Activated naive CD4-positive, alpha-beta T cell (primary cell): Measurements from ENCODE around the gene ORAI1.
"Not testable (repeated sequence)": the region's sequence is repeated elsewhere in the genome, so short reads cannot be mapped to it uniquely, and the experiment has no call there.

Experiments used
- DNase-seq, 4 experiments: peaks; one replicate each; lab custom pipeline; 2025; lab: John Stamatoyannopoulos, UW

The ORAI1 gene

DNA sequence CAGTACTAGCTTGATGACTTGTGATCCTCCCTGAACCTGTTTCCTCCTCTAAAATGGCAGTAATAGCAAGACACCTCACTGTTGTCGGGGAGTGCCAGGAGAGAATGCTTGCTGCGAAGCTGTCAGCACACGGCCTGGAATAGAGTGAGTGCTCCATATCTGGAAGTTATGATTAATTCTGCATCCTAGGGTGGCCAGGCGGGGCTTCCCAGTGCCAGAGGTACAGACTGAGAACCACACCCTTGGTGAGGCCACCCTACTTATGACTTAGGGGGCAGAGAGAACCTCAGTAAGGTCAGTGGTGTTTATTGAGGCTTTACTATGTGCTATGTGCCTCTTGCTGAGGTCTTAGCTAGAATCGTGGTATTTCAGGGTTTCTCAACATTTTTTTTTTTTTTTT, 23.0 kb downstream of the ORAI1 start:
- no peak for DNase-seq

DNA sequence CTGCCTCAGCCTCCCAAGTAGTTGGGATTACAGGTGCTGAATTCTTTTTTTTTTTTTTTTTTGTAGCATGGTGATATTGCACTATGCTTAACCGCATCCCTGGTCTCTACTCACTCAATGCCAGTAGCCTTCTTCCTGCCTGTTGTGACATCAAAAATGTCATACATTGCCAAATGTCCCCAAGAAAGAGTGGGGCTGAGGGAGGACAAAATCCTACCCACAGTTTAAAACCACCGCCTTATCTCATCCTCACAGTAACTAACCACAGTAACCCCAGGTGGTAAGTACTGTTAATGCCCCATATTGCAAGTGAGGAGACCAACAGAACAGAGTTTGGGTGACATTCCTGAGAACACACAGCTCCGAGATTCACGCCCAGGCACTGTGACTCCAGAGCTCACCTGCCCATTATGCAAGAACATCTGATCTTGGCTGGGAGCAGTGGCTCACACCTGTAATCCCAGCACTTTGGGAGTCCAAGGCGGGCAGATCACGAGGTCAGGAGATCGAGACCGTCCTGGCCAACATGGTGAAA, 23.6 kb downstream of the ORAI1 start:
- DNase-seq = no peak

DNA sequence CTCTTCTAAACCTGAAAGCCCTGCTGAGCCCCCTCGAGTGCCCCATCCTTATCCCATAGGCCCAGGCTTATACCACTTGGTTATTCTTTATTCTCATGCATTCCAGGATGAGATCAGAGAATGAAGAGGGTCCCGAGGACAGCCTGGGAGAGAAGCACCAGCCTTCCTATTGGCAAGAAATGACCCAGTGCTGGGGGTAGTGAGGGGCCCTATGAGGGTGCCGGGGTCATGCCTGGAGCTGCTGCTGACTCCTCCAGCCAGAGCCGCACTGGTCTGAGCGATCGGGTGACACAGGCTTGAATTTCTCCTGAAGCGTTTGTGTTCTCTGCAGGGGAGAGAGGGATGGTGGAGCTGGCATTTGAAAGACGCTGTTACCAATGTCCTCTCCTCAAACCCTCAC, 25.0 kb downstream of the ORAI1 start:
- DNase-seq = no peak

DNA sequence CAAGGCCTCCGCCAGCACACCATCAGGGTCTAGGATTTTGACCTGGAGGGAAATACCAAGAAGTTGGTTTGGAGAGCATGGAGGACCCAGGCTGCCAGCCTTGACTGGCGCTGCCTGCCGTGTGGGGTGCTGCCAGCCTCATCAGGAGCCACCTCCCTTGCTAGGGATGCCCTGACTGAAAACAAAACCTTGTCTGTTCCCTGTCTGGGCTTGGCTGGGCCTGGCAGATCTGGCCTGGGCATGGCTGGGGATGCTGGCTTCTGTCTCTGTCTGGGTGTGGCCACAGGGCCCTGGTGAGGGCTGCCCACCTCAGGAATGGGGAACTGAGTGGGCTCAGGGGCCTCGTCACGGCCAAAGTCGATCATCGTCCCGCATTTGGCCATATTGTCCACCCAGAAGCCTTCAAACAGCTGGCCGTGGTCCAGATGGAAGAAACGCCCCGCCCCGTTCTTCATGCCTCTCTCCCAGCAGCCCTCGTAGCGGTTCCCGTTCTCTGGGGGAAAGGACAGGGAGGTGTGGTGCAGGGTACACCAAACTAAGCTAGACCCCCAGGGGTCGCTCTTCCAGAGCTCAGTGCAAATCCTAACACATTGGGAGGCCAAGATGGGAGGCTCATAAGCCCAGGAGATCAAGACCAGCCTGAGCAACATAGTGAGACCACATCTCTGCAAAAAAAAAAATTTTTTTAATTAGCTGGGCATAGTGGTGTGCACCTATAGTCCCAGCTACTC, 26.6 kb downstream of the ORAI1 start:
- DNase-seq = no peak

DNA sequence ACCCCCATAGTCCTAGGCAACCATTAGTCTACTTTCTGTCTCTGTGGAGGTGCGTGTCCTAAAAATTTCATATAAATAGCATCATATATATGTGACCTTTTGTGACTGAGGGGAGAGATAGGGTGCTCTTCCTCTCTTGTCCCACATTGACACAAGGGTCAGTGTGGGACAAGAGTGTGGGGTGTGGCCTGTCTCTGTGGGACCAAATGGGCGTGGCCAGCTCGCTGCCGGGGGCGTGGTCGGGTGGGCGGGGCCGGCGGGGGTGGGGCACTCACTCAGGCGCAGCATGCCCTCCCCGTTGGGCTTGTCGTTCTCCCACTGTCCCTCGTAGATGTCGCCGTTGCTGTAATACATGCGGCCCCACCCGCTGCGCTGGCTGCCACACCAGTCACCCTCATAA, 27.7 kb downstream of the ORAI1 start:
- no peak for DNase-seq

DNA sequence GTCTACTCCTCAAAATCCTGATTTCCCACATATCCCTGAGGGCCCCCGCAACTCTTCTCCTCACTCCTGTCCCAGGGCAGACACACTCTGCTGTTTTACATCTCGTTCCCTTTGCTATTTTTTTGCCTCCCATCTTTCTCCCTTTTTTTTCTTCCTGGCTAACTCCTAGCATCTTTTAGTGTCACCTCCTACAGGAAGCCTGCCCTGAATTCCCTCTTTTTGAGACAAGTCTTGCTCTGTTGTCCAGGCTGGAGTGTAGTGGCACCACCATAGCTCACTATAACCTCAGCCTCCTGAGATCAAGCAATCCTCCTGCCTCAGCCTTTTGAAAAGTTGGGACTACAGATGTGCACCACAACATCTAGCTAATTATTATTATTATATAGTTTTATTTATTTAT, 29.8 kb downstream of the ORAI1 start:
- no peak for DNase-seq

DNA sequence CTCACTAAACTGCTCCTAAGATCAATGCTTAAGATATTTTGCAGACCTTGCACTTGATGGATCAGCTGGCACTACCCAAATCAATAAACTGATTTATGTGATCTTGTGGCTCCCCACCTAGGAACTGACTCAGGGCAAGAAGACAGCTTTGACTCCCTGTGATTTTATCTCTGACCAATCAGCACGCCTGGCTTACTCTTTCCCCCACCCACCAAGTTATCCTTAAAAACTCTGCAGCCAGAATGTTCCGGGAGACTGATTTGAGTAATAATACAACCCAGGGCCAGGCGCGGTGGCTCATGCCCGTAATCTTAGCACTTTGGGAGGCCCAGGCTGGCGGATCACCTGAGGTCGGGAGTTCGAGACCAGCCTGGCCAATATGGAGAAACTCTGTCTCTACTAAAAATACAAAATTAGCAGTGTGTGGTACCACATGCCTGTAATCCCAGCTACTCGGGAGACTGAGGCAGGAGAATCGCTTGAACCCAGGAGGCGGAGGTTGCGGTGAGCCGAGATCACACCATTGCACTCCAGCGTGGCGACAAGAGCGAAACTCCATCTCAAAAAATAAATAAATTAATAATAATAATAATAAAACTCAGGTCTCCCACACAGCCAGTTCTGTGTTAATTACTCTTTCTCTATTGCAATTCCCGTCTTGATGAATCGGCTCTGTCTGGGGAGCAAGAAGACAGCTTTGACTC, 31.1 kb downstream of the ORAI1 start:
- no peak for DNase-seq

DNA sequence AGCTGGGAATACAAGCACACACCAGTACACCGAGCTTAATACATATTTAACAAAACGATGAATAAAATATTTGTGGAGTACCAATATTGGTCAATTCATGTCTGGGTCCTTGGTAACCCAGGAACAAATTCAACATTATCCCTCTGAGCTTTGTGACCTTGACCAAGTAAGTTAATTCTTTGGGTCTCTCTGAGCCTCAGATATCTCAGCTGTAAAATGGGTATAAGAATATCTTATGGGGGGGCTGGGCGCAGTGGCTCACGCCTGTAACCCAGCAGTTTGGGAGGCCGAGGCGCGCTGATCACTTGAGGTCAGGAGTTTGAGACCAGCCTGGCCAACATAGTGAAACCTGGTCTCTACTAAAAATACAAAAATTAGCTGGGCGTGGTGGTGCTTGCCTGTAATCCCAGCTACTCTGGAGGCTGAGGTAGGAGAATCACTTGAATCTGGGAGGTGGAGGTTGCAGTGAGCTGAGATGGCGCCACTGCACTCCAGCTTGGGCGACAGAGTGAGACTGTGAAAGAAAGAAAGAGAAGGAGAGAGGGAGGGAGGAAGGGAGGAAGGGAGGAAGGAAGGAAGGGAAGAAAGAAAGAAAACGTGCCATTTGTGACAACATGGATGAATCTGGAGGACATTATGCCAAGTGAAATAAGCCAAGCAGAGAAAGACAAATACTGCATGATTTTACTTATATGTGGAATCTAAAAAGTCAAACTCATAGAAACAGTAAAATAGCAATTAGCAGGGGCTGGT, 35.2 kb downstream of the ORAI1 start:
- DNase-seq = not testable (repeated sequence)

DNA sequence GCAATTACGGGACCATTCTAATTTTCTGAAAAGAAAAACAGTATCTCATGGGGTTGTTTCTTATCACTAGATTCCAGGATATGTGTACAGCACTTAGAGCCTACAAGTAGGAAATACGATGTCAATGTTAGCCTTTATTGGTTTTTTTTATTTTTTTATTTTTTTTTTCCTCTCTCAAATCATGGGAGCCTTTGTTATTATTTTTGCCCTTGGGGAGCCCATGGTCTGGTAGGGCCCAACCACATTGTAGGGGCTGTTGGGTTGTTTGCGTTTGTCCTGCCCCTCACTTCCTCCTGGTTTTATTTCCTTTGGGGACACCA, 37.2 kb downstream of the ORAI1 start:
- no peak for DNase-seq

DNA sequence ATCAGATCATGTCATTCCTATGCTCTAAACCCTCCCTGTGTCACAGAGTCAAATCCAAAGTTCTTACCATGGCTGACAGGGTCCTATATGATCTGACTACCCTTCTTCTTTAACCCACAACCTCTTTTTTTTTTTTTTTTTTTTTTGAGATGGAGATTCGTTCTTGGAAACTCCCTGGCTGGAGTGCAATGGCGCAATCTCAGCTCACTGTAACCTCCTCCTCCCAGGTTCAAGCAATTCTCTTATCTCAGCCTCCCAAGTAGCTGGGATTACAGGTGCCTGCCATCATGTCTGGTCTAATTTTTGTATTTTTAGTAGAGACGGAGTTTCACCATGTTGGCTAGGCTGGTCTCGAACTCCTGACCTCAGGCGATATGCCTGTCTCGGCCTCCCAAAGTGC, 40.5 kb downstream of the ORAI1 start:
- not testable (repeated sequence) for DNase-seq

DNA sequence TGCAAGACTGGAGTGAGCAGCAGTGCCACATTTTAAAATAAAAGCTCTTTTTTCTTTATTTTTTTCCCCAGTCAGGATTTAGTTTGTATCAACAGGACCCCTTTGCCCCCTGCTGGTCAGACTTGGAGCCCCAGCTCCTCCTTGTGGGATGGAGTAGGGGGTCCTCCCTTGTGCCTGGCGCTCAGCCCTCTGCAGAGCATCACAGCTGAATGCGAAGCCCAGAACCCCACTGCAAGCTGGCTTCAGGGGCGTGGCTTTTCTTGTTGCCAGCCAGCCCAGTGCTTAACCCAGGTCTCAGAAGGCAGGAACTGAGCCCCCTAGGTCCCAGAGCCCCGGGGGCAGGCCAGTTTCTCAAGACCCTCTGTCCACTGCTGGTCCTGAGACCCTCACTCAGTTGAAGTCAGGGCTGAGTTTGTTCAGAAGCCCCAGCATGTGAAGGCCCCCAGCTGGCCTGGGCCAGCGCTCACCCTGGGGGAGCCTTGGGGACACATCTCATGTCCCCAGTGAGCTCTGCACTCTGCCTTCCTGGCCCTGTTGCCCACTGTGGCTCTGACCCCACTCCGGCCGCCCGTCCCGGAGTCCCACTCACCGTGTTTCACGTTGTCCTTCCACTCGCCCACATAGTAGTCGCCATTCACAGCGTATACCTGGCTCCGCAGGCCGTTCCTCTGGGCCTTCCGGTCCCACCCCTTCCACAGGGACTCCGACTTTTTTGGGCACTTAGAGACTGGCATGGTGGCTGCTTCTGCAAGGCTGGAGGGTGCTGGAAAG, 42.6 kb downstream of the ORAI1 start:
- DNase-seq = peak in 3 of 4 experiments; percentile 21 to 49 (median 35)

DNA sequence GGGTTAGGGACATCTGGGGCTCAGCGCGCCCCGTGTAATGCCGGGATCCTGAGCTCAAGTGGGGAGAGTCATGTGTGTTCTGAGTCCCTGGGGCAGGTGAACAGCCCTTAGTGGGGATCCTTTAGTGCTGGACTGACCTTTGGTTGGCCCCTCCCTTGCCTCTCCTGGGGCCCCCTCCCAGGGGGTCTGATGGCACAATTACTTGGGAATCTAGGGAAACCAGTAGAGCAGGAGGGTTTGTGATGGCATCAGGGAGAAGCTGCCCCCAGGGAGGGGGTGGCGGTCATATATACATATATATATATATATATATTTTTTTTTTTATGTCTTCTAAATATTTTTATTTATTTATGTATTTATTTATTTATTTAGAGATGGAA, 43.2 kb downstream of the ORAI1 start, which contains the start of gene MORN3:
MORN3 (minus strand) TSS at position 134 of the 380 bp plus-strand sequence. CDS start 171 bp downstream, outside the sequence.
- no peak for DNase-seq

DNA sequence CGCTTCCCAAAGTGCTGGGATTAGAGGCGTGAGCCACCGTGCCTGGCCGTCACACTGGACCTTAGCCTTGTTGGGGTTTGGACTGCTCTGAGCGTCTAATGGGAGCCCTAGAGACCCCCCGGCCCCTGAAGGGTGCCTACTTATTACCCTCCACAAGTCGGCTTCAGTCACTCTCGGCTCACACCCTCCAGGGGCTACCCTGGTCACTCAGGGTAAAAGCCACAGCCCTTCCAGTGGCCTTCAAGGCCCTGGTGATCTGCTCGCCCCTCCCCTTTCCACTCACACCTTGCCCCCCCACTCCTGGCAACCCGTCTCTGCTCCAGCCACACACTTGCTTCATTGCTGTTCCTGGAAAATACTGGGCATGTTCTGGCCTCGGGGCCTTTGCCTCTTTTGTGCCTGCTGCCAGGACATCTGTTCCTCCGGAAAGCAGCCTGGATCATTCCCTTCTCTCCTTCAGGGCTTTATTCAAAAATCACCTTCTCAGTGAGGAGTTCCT, 46.7 kb downstream of the ORAI1 start:
- no peak for DNase-seq

DNA sequence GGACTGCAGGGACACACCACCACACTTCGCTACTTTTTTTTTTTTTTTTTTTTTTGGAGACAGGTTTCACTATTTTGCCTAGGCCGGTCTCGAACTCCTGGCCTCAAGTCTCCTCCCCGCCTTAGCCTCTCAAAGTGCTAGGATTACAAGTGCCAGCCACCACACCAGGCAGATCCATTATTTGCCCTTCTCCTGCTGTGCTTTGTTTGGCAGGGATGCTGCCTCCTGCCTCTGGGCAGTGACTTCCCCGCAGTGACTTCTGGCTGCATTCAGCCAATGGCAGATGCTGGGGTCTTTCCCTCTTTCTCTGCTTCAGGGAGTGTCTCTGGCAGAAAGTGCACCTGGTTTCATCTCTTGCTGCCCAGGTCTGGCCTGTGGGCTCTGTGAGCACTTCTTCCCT, 49.9 kb downstream of the ORAI1 start:
- no peak for DNase-seq

DNA sequence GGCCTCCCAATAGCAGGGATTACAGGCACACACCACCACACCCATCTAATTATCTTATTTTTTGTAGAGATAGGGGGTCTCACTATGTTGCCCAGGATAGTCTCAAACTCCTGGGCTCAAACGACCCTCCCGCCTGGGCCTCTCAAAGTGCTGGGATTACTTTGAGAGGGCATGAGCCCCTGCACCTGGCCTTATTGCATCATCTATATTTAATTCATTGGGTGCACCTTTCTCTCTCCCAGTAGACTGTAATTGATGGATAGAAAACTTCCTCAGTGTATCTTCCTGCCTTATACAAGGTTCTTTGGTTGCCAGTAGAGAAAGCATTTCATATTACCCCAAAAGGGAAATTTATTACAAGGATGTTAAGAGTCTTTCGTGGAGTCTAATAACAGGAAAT, 52.0 kb downstream of the ORAI1 start:
- no peak for DNase-seq

DNA sequence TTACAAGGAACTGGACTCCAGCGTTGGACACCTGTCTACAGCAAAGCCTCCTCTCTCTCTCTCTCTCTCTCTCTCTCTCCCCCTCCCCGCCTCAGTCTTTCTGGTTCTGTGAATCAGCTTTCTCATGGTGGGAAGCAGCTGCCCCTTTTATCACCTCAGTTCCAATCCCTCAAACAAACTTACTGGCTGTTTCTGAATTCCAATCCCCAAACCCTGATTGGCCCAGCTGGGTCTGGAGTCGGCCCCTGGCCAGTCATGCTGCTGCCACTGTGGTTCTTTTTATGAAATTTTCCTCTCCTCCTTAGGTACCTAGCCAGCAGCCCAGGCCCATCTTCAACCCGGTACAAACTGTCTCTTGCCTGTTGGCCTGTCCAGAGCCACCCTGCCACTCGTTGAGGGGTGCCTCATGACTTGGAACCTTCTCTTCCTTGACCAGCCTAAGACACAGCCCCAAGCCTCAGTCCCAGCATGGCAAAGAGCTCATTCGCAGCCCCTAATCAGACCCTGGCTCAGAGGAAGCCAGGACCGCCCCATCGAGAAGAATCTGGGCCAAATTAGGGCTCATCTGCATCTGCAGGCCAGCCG, 52.5 kb downstream of the ORAI1 start:
- no peak for DNase-seq

DNA sequence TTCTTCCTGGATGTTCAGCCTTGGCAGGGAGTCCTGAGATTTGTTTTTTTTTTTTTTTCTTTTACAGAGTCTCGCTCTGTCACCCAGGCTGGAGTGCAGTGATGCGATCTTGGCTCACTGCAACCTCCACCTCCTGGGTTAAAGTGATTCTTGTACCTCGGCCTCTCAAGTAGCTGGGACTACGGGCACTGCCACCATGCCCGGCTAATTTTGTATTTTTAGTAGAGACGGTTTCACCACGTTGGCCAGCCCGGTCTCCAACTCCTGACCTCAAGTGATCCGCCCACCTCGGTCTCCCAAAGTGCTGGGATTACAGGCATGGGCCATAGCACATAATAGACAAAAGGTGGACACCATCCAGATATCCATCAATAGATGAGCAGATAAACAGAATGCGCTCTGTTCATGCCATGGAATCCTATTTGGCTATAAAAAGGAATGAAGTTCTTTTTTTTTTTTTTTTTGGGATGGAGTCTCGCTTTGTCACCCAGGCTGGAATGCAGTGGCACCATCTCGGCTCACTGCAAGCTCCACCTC, 53.4 kb downstream of the ORAI1 start:
- not testable (repeated sequence) for DNase-seq

DNA sequence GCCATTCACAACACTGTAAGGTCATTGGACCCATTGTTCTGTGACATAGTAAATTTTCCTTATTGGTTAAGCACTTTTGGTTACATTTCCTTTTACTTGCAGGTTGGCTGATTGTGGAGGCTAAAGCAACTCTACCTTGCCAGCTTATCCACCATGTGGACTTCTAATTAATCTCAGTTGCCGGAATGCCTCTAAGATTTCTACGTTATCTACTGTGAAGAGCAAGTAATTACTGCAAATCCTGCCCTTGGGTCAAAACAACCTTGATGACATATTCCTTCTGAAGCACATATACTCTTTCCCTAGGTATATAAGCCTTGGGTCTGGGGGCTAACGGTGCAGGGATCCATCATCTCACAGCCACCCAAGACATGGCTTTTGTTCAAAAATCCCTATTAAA, 62.6 kb downstream of the ORAI1 start:
- no peak for DNase-seq

DNA sequence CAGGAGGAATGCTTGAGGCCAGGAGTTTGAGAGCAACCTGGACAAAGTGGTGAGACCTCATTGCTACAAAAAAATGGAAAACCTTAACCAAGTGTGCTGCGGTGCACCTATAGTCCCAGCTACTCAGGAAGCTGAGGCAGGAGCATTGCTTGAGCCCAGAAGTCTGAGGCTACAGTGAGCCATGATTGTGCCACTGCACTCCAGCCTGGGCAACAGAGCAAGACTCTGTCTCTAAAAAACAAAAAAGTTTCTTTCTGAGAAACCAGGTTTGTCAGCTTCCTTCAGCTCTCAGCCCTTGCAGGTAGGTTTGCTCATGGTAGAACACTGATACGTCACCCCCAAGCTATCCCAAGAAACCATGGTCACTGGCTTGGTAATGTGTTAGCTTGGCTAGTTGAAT, 63.1 kb downstream of the ORAI1 start:
- no peak for DNase-seq
